OCI-LY3 (cell line): ENCODE data around the gene CACNA1A.

Experiments
- CTCF ChIP-seq: fragments of 200-600, 300-600 bp; sonication (generic); IDR thresholded peaks from 2 replicates; pipeline ENCODE4 v1.5.1; 2014; ENCODE audit warnings: antibody characterized with exemption, low read length, low read depth
- EZH2phosphoT487 ChIP-seq: fragments of 200-600 bp; shearing (Covaris generic); IDR thresholded peaks from 2 replicates; pipeline ENCODE4 v1.6.1; 2018; ENCODE audit warnings: antibody characterized with exemption, mixed run types, low read depth

GRCh38 chr19:13505164-13505695 lies 1.0 kb downstream of the CACNA1A start:
- TF ChIP-seq CTCF (no peak), EZH2phosphoT487 (no peak)
